IMR-90 (cell line): ENCODE results near the gene TEKT5.

ENCODE experiments used
- CEBPB ChIP-seq: IDR thresholded peaks from 2 replicates; pipeline ENCODE4 v1.6.1; 2012; ENCODE audit warnings: low read depth, low read length, improper control_type of control experiment
- CTCF ChIP-seq: conservative IDR thresholded peaks from 2 replicates; pipeline ENCODE4 v1.5.1; 2012; ENCODE audit warnings: mild to moderate bottlenecking, low read depth, low read length, improper control_type of control experiment
- MAFK ChIP-seq: IDR thresholded peaks from 2 replicates; pipeline ENCODE4 v1.6.1; 2012; ENCODE audit warnings: low read depth, low read length, improper control_type of control experiment
- POLR2A ChIP-seq: IDR thresholded peaks from 2 replicates; pipeline ENCODE4 v1.6.1; 2012; ENCODE audit warnings: mild to moderate bottlenecking, low read depth, low read length
- RFX5 ChIP-seq: IDR thresholded peaks from 2 replicates; pipeline ENCODE4 v1.8.0; 2012; ENCODE audit warnings: low read depth, mild to moderate bottlenecking, low read length, moderate library complexity
- USF2 ChIP-seq: fragments of 150-350 bp; IDR thresholded peaks from 2 replicates; pipeline ENCODE4 v1.6.1; 2017; ENCODE audit warnings: mild to moderate bottlenecking, antibody characterized with exemption, low read length, low read depth

GRCh38 chr16:10599626-10600025 lies 95.1 kb downstream of the TEKT5 start:
- TF ChIP-seq USF2 (no peak), MAFK (no peak), CEBPB (no peak), POLR2A (no peak), CTCF (no peak), RFX5 (no peak)
